Spleen (tissue), 7 donors: ENCODE data around the gene SHF.

Experiments
- POLR2A ChIP-seq, 3 donors: fragments of 450-650 bp; IDR thresholded peaks; one replicate each; pipeline ENCODE4 v1.5.1; 2017; ENCODE audit warnings: antibody characterized with exemption in 3 of 3, mild to moderate bottlenecking in 1 of 3
- POLR2AphosphoS5 ChIP-seq, 3 donors: sonication (generic); formaldehyde crosslinking; IDR thresholded peaks; one replicate each; pipeline ENCODE4 v1.5.1; 2017; ENCODE audit warnings: antibody characterized with exemption in 3 of 3
- TF ChIP-seq, protein P1 (sequence below), 11 experiments: fragments of 200-600 bp in 7 of 11; fragments of 450-650 bp in 4 of 11; sonication (generic) in 4 of 11; IDR thresholded peaks in 8 of 11; conservative IDR thresholded peaks in 3 of 11; 1 replicate in 7 of 11; 2 replicates in 4 of 11; pipeline versions ENCODE4 v1.4.0 to v1.8.0; 2016 to 2021; ENCODE audit warnings: antibody characterized with exemption in 11 of 11, inconsistent platforms in 4 of 11, mild to moderate bottlenecking in 1 of 11
- donor health status: DM: no; HTN: no; CAD: no; lungs with moderate emphysema.
- donor health status: DM: no; HTN: no; CAD: no.
- donor health status: DM: no; HTN: no; CAD: no.

GRCh38 chr15:45134046-45134445, 53.7 kb downstream of the SHF start:
- TF ChIP-seq, protein P1, sequence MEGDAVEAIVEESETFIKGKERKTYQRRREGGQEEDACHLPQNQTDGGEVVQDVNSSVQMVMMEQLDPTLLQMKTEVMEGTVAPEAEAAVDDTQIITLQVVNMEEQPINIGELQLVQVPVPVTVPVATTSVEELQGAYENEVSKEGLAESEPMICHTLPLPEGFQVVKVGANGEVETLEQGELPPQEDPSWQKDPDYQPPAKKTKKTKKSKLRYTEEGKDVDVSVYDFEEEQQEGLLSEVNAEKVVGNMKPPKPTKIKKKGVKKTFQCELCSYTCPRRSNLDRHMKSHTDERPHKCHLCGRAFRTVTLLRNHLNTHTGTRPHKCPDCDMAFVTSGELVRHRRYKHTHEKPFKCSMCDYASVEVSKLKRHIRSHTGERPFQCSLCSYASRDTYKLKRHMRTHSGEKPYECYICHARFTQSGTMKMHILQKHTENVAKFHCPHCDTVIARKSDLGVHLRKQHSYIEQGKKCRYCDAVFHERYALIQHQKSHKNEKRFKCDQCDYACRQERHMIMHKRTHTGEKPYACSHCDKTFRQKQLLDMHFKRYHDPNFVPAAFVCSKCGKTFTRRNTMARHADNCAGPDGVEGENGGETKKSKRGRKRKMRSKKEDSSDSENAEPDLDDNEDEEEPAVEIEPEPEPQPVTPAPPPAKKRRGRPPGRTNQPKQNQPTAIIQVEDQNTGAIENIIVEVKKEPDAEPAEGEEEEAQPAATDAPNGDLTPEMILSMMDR (IDR thresholded peaks at IDR 0.05 in 8 of 11, conservative IDR thresholded peaks at IDR 0.05 in 3 of 11) = no peak
- TF ChIP-seq POLR2AphosphoS5 (IDR thresholded peaks at IDR 0.05) = no peak
- no peak for TF ChIP-seq POLR2A (IDR thresholded peaks at IDR 0.05)
